AG09309 (cell line): Measurements from ENCODE around the gene ZFPM1.

Experiments used
- DNase-seq: peaks from one replicate; pipeline ENCODE4 v3.0.0-alpha.2; 2010; ENCODE audit warnings: low read depth
- H3K4me3 ChIP-seq: 2 replicates; pipeline ENCODE4 v1.5.1; 2011; ENCODE audit warnings: mild to moderate bottlenecking, low read depth, low read length, moderate library complexity; ENCODE audit not compliant: control insufficient read depth
- TF ChIP-seq, protein P1 (sequence below): IDR thresholded peaks from 2 replicates; pipeline ENCODE4 v1.5.1; 2011; ENCODE audit warnings: mild to moderate bottlenecking, low read depth, low read length, inconsistent platforms; ENCODE audit not compliant: insufficient read depth, control insufficient read depth; ENCODE audit errors: missing control alignments

Gene ZFPM1

DNA sequence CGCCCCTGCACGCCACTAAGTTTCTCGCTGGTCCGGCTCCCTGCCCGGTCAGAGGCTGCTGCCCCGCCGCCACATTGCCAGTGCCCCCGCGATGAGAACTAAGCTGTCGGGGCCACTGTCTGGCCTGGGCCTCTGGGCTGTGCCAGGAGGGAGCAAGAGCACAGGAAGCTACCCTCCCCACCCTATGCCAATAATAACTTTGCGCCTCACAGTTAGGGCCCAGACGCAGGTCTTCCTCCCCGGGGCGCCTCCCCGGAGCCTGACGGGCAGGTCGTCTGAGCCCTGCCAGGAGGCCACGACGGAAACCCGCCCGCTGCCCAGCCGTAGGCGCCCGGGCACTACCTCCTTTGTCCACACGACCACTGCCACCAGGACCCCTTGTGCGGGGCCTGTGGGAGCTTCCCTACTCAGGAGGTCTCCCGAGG is 1.5 kb downstream of the ZFPM1 start:
- peak overlapping the region; percentile 51 for H3K4me3 ChIP-seq
- TF ChIP-seq, protein P1, sequence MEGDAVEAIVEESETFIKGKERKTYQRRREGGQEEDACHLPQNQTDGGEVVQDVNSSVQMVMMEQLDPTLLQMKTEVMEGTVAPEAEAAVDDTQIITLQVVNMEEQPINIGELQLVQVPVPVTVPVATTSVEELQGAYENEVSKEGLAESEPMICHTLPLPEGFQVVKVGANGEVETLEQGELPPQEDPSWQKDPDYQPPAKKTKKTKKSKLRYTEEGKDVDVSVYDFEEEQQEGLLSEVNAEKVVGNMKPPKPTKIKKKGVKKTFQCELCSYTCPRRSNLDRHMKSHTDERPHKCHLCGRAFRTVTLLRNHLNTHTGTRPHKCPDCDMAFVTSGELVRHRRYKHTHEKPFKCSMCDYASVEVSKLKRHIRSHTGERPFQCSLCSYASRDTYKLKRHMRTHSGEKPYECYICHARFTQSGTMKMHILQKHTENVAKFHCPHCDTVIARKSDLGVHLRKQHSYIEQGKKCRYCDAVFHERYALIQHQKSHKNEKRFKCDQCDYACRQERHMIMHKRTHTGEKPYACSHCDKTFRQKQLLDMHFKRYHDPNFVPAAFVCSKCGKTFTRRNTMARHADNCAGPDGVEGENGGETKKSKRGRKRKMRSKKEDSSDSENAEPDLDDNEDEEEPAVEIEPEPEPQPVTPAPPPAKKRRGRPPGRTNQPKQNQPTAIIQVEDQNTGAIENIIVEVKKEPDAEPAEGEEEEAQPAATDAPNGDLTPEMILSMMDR, result no peak
- no peak for DNase-seq

DNA sequence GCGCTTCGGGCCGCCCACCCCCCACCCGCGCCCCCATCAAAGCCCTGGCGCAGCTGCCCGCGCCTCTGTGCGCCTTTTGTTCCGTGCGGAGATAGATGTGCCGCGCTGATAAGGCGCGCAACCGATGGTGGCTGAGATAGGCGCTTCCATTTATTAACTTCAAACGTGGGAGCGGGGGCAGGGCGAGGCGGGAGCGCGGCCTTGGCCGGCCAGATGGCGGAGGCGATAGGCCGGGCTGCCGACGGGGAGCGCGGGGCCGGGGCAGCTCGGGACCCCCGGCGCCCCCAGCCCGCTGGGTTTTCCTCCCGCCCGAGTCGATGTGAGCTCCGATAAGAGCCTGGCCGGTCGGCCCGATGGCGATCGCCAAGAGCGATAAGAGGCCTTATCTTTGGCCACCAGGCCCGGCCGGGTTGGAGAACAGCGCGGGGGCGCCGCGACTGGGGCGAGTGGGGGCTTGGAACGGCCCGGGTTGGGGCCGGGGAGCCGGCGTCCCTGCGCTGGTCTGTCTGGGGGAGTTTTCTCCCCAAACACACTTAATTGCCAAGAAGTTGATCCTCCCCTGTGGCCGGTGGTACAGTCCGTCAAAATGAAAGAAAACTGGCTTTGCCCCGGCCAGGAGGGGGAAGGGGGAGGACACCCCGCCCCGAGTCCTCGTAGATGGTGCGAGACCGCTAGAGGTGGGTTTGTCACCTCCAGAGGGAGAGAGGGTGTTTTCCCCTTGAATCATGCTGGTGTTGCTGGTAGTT is 2.7 kb downstream of the ZFPM1 start:
- no peak for DNase-seq
- TF ChIP-seq, protein P1, result no peak
- peak overlapping the region; percentile 51 for H3K4me3 ChIP-seq

DNA sequence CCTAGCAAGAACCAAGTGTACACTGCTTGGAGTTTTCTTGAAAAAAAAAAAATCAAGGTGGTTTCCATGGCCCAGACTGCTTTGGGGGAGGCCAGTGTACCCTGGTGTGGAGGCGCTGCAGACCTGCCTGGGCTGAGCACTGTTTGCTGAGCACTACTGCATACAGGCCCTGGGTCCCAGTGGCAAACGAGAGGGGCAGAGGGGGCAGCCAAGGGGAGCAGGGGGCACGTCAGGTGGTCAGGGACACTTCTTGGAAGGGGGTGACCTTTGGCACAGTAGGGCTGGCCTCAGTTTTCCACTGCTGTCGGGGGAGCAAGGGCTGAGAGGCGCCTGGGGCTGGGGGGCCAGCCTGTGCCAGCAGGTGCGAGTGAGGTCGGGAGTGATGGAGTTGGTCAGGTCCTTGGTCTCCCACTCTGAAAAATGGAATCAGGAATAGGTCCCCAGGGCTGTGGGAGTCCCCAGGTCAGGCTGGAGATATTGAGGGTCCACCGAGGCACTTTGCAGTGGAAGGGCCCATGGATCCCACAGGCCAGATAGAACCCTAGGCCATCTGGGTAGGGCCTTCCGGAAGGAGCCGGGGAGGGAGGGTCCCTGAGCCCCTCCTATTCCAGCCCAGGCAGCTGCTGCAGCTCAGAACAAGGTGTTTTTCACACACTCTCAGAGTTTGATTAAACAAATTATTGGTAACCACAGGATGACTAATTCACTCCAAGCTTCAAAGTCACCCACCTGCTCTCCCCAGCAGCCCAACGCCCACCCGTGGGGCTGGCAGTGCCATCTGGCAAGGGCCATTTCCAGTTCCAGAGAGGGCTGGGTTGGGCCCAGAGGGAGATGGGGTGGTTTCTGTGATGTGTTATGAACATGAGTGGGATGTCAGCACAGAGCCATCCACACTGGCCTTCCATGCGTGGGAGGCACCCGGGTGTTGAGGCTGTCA is 3.5 kb downstream of the ZFPM1 start:
- H3K4me3 ChIP-seq, result peak overlapping the region; percentile 51
- no peak for DNase-seq
- TF ChIP-seq, protein P1, result no peak

DNA sequence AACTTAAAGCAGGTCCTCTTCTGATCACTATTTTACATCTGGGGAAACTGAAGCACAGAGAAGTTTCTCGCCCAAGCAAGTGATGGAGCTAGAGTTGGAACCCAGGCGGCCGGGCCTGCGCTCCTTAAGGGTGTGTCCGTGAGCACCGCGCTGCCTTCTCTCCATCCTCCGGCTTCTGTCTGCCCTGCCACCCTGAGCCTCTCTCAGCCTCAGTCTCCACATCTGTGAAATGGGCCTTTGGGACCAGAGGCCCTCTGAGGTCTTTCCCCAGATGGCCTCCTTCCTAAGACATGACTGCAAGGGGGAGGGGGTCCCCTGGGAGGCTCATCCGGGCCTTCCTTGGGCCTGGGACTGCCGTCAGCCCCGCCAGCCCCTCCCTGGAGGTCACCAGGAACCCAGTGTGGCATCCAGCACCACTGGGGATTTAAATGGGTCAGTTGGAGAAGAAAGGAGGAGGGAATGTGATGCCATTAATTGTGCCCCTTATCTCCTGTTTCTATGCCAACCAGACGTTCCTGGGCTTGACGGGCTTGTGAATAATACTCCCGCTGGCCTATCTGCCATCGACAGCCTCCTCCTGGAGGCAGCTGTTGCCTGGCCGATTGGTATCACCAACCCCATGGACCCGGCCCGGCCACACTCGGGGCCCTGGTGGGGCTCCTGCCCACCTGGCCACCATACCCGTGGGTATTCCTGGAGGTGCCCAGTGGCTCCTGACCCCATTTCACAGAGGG is 5.1 kb downstream of the ZFPM1 start:
- TF ChIP-seq, protein P1, result no peak
- DNase-seq, result no peak

DNA sequence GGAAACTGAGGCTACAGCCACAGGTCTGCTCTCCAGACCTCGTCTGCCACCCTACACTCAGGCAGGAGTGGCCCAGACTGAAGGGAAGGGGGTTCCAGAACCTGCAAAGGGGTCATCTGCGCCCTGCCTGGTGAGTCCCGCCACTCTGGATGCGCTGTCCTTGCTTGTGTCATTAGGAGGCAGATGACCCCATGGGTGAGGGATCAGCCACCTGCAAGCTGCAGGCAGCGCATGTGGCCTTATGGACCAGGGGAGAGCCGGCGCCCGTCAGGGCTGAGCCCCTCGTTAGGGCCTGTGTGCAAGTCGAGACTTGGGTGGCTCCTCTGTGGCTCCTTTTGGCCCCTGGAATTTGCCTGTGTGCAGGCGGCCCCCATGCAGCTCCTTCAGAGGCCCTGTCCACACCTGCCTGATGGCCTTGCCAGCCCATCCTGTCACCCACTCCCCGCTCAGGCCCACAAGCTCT is 5.7 kb downstream of the ZFPM1 start:
- DNase-seq, result no peak
- TF ChIP-seq, protein P1, result no peak
- no peak overlapping the region for H3K4me3 ChIP-seq

More for the DNA sequence above, 5.1 kb downstream of the ZFPM1 start:
- H3K4me3 ChIP-seq, result no peak overlapping the region

DNA sequence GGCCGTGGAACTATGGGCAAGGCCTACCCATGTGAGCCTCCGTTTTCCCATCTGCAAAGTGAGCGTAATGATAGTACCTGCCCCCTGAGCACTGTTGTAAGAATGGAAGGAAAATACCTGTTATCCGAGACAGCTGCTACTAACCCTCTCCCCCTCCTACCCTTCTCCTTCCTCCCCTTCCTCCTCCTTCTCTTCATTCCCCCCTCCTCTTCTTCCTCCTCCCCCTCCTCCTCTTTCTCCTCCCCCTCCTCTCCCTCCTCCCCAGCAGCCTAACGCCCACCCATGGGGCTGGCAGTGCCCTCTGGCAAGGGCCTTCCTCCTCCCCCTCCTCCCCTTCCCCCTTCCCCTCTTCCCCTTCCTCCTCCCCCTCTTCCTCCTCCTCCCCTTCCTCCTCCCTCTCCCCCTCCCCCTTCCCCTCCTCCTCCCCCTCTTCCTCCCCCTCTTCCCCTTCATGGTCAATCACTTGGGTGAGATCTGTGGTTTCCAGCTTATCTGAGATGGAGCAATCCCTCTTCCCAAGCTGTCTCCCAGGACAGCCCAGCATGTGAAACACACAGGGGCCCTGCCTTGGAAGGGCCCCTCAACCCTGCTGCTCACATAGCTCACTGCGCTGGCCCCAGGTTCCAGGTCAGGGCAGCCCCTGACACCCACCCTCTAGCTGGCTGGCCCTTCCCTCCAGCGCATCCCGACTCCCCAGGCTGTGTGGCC is 6.4 kb downstream of the ZFPM1 start:
- no peak for DNase-seq
- TF ChIP-seq, protein P1, result no peak
- no peak overlapping the region for H3K4me3 ChIP-seq
